ENCODE measurements around the gene SPOCK3. TPM values are rescaled to one million over a fixed set of nuclear protein-coding genes. Genes with fewer than 3 reads are reported as not detected.
"Not testable (repeated sequence)": the region's sequence is repeated elsewhere in the genome, so short reads cannot be mapped to it uniquely, and the experiment has no call there.

The SPOCK3 gene
- total RNA-seq, result not detected

DNA sequence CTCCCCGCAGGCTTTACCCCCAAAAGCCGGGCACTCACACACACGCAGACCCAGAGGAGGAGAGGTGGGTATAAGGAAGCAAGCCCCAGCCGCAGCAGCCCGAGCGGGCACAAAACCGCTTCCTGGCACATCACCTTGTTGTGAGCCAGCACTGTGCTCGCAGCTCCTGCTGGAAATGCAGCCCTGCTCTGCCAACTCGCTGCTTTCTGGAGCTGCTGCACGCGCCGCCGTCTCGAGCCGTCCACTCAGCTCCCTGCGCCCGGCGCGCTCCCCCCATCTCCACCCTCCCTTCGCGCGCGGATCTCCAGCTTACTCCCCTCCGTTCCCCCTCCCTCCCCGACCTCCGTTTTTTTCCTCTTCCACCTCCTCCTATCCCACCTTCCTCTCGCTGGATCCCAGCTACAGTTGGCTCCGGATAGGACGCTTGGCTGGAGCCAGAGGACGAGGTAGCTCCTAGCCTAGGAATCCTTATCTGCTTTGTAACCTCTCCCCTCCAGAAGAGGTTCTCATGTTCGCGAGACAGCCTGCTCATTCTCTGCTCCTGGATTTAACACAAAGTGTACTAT lies at the start of gene SPOCK3:
Gene SPOCK3, minus strand, starts transcription at position 179 of the 566 bp plus-strand sequence.
- intact Hi-C loops (cut with micrococcal nuclease), result loop anchor here (10.0 kb wide), 1 partner anchor 930 kb away; no protein-coding TSS in a partner anchor
- Mint-ChIP-seq H3K27me3 (ENCODE audit: low read depth) (peaks cover 26% of the 10 kb centered on the region), H3K36me3 (ENCODE audit: low read depth) (no peaks in the 10 kb centered on the region), H3K27ac (no peak within 1 kb of the TSS), H3K4me3 (no peak within 1 kb of the TSS), H3K9me3 (no peaks in the 10 kb centered on the region), H3K4me1 (ENCODE audit: low read depth) (peaks cover 5% of the 10 kb centered on the region)
- CTCF ChIA-PET, result no interaction called here
- DNase-seq, result peak; percentile 5

DNA sequence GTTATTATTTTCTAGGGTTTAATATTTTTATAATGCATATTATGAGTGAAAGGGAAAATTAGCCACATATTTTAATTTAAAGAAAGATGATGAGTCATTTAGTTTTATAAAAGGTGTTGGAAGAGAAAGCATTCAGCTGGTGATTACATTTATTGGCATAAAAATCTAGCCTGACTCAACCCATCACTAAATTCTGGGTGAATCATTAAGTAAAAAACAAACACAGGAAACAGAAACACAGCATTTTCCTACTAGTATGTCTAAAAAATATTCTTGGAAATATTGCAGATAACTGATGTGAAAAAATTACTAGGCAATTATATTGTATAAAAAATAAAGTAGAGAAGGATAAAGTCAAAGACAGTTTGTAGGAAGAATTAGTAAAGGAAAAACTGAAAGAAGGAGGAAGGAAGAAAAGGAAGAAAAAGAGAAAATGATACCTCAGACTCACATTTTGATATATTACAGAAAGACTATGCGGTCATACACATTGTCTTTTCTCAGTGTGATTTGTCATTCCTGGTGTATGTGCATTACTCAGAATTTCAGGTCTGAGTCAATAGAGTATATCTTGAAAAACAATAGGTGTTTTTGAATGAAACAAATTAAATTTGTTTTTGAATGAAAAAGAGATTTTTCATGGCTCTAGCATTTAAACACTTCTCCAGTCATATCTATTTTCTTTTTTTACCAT lies 48.0 kb upstream of the SPOCK3 start:
- Mint-ChIP-seq H3K27ac (no peak overlapping the region), H3K9me3 (peaks cover 15% of the 10 kb centered on the region), H3K36me3 (ENCODE audit: low read depth) (no peaks in the 10 kb centered on the region), H3K4me3 (no peak overlapping the region), H3K4me1 (ENCODE audit: low read depth) (no peaks in the 10 kb centered on the region), H3K27me3 (ENCODE audit: low read depth) (no peaks in the 10 kb centered on the region)
- intact Hi-C loops (cut with micrococcal nuclease), result no loop called here
- no peak for DNase-seq
- CTCF ChIA-PET, result no interaction called here

DNA sequence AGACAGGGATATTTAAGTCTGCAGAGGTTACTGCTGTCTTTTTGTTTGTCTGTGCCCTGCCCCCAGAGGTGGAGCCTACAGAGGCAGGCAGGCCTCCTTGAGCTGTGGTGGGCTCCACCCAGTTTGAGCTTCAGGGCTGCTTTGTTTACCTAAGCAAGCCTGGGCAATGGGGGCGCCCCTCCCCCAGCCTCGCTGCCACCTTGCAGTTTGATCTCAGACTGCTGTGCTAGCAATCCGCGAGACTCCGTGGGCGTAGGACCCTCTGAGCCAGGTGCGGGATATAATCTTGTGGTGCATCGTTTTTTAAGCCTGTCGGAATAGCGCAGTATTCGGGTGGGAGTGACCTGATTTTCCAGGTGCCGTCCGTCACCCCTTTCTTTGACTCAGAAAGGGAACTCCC lies 47.3 kb upstream of the SPOCK3 start:
- H3K27me3 Mint-ChIP-seq (ENCODE audit: low read depth); DNase-seq; H3K4me1 Mint-ChIP-seq (ENCODE audit: low read depth); H3K36me3 Mint-ChIP-seq (ENCODE audit: low read depth); intact Hi-C loops (cut with micrococcal nuclease); H3K27ac Mint-ChIP-seq; CTCF ChIA-PET; H3K4me3 Mint-ChIP-seq: not testable (repeated sequence)
- peaks cover 13% of the 10 kb centered on the region for H3K9me3 Mint-ChIP-seq

DNA sequence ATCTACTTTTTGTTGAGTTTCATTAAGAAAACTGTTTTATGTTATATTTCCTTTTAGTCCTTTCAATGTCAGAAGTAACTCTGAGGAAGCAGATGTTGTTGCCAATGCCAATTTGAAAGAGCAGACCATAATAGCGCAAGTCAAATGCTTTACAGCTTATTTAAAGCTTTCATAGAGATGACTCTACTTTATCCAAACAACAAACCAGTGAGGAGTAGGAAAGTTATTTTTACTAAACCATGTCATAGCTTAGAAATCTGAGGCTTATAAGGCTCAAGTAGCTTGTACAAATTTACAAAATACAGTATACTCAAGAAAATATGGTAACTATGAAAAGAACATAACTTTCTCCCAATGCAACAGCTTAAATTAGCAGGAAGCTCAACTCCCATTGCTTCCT lies 40.1 kb upstream of the SPOCK3 start:
- intact Hi-C loops (cut with micrococcal nuclease), result no loop called here
- CTCF ChIA-PET, result no interaction called here
- Mint-ChIP-seq H3K4me3 (no peak overlapping the region), H3K36me3 (ENCODE audit: low read depth) (no peaks in the 10 kb centered on the region), H3K9me3 (peaks cover 9% of the 10 kb centered on the region), H3K4me1 (ENCODE audit: low read depth) (no peaks in the 10 kb centered on the region), H3K27ac (no peak overlapping the region), H3K27me3 (ENCODE audit: low read depth) (no peaks in the 10 kb centered on the region)
- DNase-seq, result no peak

DNA sequence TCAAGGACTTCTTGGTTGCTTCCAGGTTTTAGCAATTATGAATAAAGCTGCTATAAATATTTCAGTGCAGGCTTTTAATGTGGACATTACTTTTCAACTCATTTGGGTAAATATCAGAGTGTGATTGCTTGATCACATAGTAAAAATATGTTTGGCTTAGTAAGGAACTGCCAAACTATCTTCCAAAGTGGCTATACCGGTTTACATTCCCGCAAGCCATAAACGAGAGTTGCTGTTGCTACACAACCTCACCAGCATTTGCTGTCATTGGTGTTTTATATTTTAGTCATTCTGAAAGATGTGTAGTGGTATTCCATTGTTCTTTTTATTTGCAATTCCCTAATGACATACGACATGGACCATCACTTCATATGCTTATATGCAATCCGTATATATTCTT lies 30.9 kb upstream of the SPOCK3 start:
- CTCF ChIA-PET, result no interaction called here
- Mint-ChIP-seq H3K4me3 (no peak overlapping the region), H3K27me3 (ENCODE audit: low read depth) (no peaks in the 10 kb centered on the region), H3K36me3 (ENCODE audit: low read depth) (no peaks in the 10 kb centered on the region), H3K27ac (no peak overlapping the region), H3K4me1 (ENCODE audit: low read depth) (no peaks in the 10 kb centered on the region), H3K9me3 (peaks cover 6% of the 10 kb centered on the region)
- intact Hi-C loops (cut with micrococcal nuclease), result no loop called here
- DNase-seq, result no peak

DNA sequence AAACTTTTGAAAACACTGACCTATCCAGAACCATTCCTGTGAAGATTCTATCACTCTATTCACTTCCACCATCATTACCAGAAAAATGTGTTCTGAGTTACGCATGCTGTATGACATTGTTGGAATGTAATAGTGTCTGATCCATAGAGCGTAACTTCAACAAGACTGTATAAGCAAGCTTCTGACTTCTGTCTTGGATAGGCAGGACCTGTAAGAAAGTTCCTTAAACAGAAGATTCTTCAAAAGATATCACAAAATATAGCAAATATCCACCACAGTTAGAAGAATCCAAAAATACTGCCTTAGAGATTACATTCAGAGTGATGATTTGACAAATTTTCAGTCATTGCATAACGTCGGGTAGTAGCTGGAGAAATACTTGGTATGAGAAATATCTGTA lies 14.0 kb upstream of the SPOCK3 start:
- Mint-ChIP-seq H3K36me3 (ENCODE audit: low read depth) (no peaks in the 10 kb centered on the region), H3K27me3 (ENCODE audit: low read depth) (no peaks in the 10 kb centered on the region), H3K4me1 (ENCODE audit: low read depth) (no peaks in the 10 kb centered on the region), H3K9me3 (no peaks in the 10 kb centered on the region), H3K27ac (no peak overlapping the region), H3K4me3 (no peak overlapping the region)
- CTCF ChIA-PET, result interaction anchor here (0.6 kb wide), 1 partner anchor 946 kb away, joined by 4 read pairs; no protein-coding TSS in a partner anchor
- DNase-seq, result no peak
- intact Hi-C loops (cut with micrococcal nuclease), result no loop called here

DNA sequence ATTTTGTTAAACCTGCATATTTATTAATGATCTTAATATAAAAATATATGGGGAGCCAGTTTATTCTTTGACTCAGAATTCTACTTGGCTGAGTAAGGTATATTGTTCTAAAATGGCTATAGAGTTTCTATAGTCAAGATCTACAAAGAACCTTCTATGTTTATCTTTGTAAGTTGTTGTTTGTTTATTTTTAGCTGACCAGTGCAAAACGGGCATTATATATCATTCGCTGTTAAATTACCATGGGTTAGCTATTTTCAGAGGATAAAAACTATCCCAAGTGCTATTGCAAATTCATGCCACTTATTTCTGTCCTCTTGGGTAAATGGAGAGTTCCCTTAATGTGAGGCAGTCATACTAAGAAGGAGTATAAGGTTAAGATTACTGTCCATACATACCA lies 5.3 kb upstream of the SPOCK3 start:
- intact Hi-C loops (cut with micrococcal nuclease), result loop anchor here (10.0 kb wide), 1 partner anchor 935 kb away; no protein-coding TSS in a partner anchor
- H3K4me3 Mint-ChIP-seq, result no peak overlapping the region
- H3K36me3 Mint-ChIP-seq (ENCODE audit: low read depth), result no peaks in the 10 kb centered on the region
- peaks cover 12% of the 10 kb centered on the region for H3K27me3 Mint-ChIP-seq (ENCODE audit: low read depth)
- peaks cover 5% of the 10 kb centered on the region for H3K9me3 Mint-ChIP-seq
- DNase-seq, result no peak
- H3K27ac Mint-ChIP-seq, result no peak overlapping the region
- peaks cover 2% of the 10 kb centered on the region for H3K4me1 Mint-ChIP-seq (ENCODE audit: low read depth)
- CTCF ChIA-PET, result no interaction called here

DNA sequence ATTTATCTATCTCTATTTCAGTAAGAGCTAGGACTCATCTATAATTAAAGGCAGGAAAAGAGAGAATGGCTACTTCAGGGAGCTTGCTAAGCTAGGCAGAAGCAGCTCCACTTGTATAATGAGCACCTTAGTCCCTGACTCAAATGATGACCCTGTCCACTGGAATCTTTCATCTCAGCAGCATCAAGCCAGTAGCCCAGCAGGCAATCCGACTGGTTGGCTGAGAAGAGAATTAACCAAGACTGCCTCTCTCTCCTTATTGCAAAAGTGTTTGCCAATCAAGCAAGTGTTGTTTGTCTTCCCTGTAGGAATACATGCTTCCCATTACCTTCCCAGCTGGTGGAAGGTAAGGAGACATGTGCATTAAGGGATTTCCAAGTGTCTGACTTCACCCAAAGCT lies 3.9 kb upstream of the SPOCK3 start:
- Mint-ChIP-seq H3K4me3 (no peak overlapping the region), H3K27me3 (ENCODE audit: low read depth) (peaks cover 21% of the 10 kb centered on the region), H3K27ac (no peak overlapping the region), H3K4me1 (ENCODE audit: low read depth) (peaks cover 5% of the 10 kb centered on the region), H3K36me3 (ENCODE audit: low read depth) (no peaks in the 10 kb centered on the region), H3K9me3 (peaks cover 5% of the 10 kb centered on the region)
- intact Hi-C loops (cut with micrococcal nuclease), result loop anchor here (10.0 kb wide), 1 partner anchor 933 kb away; no protein-coding TSS in a partner anchor
- no peak for DNase-seq
- CTCF ChIA-PET, result no interaction called here

DNA sequence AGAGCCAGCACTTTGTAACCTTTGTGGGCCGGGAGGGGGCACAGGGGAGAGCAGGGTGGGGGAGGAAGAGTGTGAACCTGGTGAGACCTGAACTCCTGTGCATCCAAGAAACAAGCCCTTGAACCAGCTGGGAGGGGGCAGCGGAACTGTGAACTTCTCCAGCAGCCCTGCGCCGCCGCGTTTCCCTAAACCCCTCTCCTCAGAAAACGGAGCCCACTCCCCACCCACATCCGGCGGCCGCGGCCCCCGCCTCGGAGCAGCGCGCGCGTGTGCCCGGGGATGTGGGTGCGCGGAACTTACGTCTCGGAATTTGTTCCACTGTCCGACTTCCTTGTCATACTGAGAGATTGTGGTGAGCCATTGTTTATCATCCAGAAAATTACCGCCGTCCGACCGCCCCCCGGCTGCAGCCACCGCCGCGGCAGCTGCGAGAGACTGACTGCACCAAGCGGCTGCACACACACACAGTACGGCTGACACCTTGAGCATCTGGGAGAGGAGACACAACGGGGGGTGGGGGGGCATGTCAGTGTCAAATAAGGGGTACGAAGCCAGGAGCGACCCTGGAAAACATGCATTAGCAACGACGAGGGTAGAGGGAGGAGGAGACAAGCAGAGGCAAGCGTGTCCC lies 494 bp downstream of the SPOCK3 start:
- H3K9me3 Mint-ChIP-seq, result no peaks in the 10 kb centered on the region
- CTCF ChIA-PET, result interaction anchor here (0.5 kb wide), 1 partner anchor 294 kb away, joined by 3 read pairs; no protein-coding TSS in a partner anchor
- no peak for DNase-seq
- H3K27ac Mint-ChIP-seq, result no peak overlapping the region
- H3K36me3 Mint-ChIP-seq (ENCODE audit: low read depth), result no peaks in the 10 kb centered on the region
- peaks cover 5% of the 10 kb centered on the region for H3K4me1 Mint-ChIP-seq (ENCODE audit: low read depth)
- H3K27me3 Mint-ChIP-seq (ENCODE audit: low read depth), result peaks cover 26% of the 10 kb centered on the region
- intact Hi-C loops (cut with micrococcal nuclease), result loop anchor here (10.0 kb wide), 1 partner anchor 929 kb away; no protein-coding TSS in a partner anchor
- H3K4me3 Mint-ChIP-seq, result no peak overlapping the region

DNA sequence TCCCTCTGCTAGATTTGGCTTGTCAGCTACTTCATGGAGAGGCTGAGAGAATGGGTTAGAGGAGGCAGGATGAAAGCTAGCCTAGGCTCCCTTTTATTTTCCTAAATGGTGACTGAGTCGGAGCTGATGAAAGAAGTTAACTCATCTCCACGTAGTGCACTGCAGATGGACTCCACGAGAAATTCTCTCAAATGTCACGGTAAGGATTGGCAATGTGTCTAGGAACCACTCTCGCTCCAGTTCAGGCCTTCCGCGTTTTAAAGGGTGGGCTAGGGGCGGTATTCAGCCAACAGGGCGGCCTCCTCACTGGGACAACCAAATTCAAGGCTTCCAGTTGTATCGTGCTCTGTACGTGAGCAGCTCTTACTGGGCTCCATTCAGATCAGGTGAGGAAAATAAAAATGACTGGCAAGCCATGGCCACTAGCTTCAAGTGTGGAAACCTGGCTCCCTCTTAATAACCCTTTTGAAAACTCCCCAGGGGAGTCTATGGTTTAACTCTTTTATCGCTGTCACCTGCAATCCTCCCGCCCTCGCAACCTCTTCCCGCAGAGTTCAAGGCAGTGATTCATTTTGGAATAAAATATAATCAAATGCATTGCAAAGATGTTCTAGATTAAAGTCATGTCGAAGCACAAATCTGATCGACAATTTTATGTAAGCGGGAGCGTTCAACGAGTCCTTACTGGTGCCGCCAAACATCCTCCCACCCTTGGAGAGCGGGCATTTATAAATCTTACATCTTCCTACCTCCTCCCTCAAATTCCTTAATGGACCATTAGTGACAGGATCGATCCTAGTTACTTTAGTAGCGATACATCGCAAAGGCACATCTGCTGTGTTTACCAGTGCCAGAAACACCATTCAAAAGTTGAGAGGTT lies 1.2 kb downstream of the SPOCK3 start:
- H3K9me3 Mint-ChIP-seq, result no peaks in the 10 kb centered on the region
- CTCF ChIA-PET, result interaction anchor here (0.5 kb wide), 1 partner anchor 294 kb away, joined by 3 read pairs; no protein-coding TSS in a partner anchor
- no peaks in the 10 kb centered on the region for H3K36me3 Mint-ChIP-seq (ENCODE audit: low read depth)
- peaks cover 5% of the 10 kb centered on the region for H3K4me1 Mint-ChIP-seq (ENCODE audit: low read depth)
- peaks cover 26% of the 10 kb centered on the region for H3K27me3 Mint-ChIP-seq (ENCODE audit: low read depth)
- no peak overlapping the region for H3K27ac Mint-ChIP-seq
- no peak for DNase-seq
- no peak overlapping the region for H3K4me3 Mint-ChIP-seq
- intact Hi-C loops (cut with micrococcal nuclease), result loop anchor here (10.0 kb wide), 1 partner anchor 928 kb away; no protein-coding TSS in a partner anchor

DNA sequence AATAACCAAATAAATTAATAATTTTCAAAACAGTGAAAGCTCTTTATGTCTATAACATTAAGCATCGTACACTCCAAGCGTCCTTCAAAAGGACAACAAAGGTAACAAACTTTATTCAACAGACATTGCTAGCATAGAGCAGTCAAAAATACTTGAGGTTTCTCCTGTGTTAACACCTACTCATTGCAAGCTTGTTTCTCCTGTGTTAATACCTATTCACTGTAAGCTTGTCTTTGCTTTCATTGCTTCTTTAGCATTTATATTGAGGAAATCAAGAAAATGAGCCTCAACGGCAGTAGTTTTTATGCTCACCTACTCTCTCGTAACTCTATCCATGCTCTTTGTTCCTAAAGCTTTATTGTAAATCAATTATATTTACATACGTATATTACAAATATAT lies 3.5 kb downstream of the SPOCK3 start:
- intact Hi-C loops (cut with micrococcal nuclease), result loop anchor here (10.0 kb wide), 1 partner anchor 926 kb away; no protein-coding TSS in a partner anchor
- H3K27ac Mint-ChIP-seq, result no peak overlapping the region
- H3K9me3 Mint-ChIP-seq, result peaks cover 2% of the 10 kb centered on the region
- H3K27me3 Mint-ChIP-seq (ENCODE audit: low read depth), result peaks cover 24% of the 10 kb centered on the region
- no peak for DNase-seq
- CTCF ChIA-PET, result no interaction called here
- H3K36me3 Mint-ChIP-seq (ENCODE audit: low read depth), result no peaks in the 10 kb centered on the region
- H3K4me3 Mint-ChIP-seq, result no peak overlapping the region
- peaks cover 5% of the 10 kb centered on the region for H3K4me1 Mint-ChIP-seq (ENCODE audit: low read depth)

DNA sequence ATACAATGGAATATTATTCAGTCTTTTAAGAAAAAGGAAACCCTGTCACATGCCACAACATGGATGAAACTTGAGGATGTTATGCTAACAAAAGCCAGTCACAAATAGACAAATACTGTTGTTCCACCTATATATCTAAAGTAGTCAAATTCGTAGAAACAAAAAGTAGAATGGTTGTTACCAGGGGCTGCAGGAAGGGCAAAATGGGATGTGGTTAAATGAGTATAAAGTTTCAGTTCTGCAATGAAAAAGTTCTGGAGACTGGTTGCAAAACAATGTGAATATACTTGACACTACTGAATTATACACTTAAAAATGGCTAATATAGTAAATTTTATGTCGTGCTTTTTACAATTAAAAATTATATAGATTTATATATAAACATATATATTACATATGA lies 12.2 kb downstream of the SPOCK3 start:
- H3K27me3 Mint-ChIP-seq (ENCODE audit: low read depth), result no peaks in the 10 kb centered on the region
- no peak for DNase-seq
- no peak overlapping the region for H3K27ac Mint-ChIP-seq
- no peak overlapping the region for H3K4me3 Mint-ChIP-seq
- no peaks in the 10 kb centered on the region for H3K4me1 Mint-ChIP-seq (ENCODE audit: low read depth)
- intact Hi-C loops (cut with micrococcal nuclease), result no loop called here
- peaks cover 2% of the 10 kb centered on the region for H3K9me3 Mint-ChIP-seq
- CTCF ChIA-PET, result no interaction called here
- no peaks in the 10 kb centered on the region for H3K36me3 Mint-ChIP-seq (ENCODE audit: low read depth)

All from activated naive CD4-positive, alpha-beta T cell treated with anti-CD3 and anti-CD28 coated beads for 36 hours (primary cell).